Medulla oblongata (tissue), 1 donor: ENCODE data around the gene RPRD1A.
"Not testable (repeated sequence)": the region's sequence is repeated elsewhere in the genome, so short reads cannot be mapped to it uniquely, and the experiment has no call there.

Source experiments
- DNase-seq: peaks from one replicate; pipeline ENCODE4 v3.0.0-alpha.2; 2015; ENCODE audit errors: extremely low spot score

Gene RPRD1A, protein sequence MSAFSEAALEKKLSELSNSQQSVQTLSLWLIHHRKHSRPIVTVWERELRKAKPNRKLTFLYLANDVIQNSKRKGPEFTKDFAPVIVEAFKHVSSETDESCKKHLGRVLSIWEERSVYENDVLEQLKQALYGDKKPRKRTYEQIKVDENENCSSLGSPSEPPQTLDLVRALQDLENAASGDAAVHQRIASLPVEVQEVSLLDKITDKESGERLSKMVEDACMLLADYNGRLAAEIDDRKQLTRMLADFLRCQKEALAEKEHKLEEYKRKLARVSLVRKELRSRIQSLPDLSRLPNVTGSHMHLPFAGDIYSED

DNA sequence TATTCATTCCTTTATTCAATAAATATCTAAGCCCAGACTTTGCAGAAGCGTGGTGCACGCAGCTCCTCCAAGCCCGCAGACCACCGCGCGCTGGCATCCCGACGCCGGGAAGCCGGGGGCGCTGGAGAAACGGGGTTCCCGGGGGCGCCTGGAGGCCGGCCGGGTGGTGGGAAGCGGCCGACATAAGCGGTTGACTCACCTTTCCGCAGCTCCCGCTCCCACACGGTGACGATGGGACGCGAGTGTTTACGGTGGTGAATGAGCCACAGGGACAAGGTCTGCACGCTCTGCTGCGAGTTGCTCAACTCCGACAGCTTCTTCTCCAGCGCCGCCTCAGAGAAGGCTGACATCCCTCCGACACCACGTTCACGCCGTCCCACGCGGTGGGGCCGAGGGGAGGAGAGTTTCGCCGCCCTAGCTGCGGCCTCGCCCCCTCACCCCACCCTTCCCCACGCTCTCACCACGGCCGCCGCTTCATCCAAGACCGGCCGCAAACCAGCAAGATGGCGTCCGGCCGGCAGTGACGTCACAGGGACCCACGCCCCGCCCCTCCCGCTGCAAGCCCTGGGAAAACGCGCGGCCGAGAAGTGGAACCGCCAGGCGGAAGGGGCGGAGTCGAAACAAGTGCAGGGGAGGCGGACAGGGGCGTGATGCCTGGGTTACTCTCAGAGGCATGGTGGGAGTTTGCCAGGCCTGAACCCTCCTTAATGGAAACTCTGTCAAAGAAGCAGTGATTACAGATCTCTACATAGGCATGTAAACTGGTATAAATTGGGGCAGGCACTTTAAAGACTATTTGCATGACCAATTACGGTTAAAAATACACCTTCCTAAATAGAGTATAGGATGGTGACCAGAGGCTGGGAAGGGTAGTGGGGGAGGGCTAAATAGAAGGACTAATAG lies at the start of gene RPRD1A:
RPRD1A (minus strand) TSS at position 505 of the 903 bp plus-strand sequence; CDS start at position 350, 155 bp downstream.
- DNase-seq, result peak; percentile 95

DNA sequence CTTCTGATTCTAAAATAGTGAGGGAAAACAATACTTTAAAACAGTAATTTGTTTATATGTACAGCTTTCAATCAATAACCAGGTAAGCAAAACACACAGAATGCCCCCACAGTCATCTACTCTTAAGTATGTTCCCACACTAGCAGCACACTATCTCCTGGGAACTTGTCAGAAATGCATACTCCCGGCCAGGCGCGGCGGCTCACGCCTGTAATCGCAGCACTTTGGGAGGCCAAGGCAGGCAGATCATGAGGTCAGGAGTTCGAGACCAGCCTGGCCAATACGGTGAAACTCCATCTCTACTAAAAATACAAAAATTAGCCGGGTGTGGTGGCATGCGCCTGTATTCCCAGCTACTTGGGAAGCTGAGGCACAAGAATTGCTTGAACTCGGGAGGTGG lies 49.4 kb upstream of the RPRD1A start:
- not testable (repeated sequence) for DNase-seq

DNA sequence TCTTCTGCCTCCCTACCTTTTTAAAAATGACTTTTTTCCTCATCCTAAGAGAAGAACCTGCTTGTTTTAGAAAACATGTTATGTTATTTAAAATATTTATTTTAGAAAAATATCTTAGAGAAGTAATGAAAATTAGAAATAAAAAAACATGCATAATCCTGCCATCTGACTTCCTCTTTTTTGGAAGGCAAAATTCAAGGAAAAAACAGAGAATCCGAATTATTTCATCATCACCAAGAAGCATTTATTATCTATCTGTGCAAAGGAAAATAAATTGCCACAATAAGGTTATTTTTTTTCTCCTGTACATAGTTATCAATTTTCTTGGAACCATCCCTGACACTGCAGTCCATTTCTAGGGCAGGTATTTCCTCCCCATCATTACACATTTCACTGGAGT lies 47.4 kb upstream of the RPRD1A start:
- no peak for DNase-seq

DNA sequence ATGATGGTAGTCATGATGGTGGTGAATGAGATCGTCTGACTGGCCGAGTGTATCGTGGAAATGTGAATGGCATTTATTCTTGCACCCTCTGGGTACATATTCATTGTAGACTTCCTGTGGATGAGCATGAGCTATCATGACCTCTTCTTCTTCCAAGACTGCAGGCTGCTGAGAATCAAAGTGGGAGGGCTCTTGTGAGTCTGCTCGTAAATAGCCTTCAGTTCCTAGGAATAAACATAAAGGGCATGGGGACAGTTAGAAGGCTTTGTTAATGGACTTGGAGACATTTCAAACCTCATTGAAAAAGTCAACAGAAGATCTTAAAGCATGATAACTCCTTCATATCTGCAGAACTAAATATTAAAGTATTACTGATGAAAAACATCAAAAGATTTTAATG lies 46.9 kb upstream of the RPRD1A start:
- no peak for DNase-seq

DNA sequence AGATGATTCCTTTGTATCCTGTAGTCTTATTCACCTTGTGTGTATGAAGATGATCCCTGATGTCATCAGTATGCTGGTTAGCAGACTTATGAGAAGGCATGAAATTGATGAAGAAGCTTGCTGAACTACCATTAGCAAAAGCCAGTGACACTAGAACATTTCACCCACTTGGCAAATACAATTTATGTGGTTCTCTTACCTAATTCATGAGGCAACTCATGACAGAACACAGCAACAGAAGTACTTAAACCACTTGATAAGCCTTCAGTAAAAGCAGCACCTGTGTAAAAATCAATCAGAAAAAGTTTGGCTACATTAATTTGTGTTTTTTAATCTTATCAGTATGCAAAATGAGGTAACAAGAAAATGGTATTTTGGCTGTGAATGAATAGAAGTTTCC lies 44.9 kb upstream of the RPRD1A start:
- no peak for DNase-seq

DNA sequence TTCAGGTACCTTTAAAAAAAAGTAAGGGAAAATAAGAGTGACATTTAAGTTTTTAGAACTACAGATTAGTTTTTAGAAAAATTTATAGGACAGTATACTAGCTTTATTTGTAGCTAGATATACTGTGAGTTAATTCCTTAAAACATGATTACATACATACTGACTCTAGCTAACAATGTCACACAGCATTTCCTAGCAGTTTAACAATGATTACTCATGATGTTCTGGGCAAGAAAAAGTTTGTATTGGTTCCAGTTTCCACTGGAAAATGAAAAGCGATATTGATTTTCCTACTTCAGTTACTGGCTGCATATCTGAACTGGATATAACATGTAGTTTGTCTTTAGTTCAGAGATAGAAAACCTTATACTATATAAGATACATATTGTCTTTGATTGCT lies 42.4 kb upstream of the RPRD1A start:
- DNase-seq, result no peak

DNA sequence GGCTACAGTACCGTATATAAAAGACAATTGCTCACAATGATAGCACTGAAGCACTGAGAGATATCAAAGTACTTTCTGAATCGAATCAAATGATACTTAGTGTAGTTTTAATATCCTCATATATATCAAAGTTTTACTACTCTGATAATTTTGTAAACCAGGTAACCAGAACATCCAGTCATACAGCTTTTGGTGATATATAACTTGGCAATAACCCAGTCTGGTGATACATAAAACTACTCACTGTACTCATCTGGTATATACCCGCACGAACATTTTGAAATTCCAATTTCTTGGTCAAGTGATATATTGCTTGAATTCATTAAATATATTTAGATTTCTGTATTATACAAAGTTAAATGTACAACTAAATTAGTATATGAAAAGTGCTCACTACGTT lies 41.2 kb upstream of the RPRD1A start:
- no peak for DNase-seq

DNA sequence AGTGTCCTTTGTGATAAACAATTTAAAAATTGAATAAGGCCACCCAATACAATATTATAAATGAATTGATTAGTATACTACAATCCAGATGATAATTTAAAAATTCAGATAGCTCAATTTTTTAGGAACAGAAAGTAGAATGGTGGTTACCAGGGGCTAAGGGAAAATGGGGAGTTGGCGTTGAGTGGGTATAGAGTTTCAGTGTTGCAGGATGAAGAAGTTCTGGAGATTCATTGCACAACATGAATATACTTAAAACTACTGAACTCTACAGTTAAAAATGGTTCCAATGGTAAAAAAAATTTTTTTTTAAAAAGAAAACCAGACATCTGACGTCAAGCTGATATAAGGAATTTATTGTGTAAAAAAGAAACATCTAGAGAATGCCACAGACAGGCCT lies 40.8 kb upstream of the RPRD1A start:
- no peak for DNase-seq

DNA sequence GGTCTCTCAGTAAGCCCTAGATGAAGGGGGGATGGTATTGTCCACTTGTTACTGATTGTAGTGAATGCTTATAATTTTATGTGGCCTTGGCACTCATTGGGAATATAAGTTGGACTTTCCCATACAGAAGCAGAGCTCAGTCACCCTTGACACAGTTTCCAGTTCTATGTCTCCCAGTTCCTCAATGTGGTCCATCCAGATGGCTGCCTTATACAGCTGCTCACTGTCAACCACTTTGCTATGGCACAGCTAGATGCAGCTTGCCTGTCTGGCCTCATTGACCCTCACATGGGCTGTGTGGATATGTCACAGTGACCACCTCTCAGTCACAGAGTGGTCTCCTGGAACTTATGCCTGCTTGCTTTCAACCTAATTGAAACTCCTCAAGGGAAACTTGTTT lies 40.1 kb upstream of the RPRD1A start:
- no peak for DNase-seq

DNA sequence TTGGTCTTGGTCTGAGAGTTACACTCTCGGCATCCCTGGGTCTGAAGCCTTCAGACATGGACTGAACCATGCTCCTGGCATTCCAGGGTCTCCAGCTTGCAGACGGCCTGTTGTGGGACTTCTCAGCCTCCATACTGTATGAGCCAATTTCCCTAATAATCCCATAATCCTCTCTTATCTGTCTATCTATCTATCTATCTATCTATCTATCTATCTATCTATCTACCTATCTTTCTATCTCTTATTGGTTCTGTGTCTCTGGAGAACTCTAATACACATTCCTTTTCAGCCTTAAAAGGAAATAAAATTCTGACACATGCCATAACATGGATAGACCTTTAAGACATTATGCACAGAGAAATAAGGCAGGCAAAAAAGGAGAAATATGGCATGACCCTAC lies 37.4 kb upstream of the RPRD1A start:
- no peak for DNase-seq

DNA sequence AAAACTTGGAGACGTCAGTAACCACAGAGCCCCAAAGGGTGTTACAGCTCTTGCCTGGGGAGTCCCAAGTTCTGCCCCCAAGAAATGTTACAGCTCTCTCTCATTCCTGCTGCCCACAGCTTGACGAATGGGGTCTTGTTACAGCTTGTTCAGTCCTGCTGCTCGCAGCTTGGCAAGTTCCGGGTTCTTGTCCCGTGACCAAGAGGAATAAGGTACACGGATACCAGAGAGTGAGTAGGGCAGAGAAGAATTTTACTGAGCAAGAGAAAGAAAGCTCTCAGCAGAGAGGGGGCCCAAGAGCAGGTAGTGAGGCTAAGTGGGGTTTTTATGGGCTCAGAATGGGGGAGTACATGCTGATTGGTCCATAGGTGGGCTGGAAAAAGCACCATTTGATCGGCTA lies 34.6 kb upstream of the RPRD1A start:
- DNase-seq, result no peak

DNA sequence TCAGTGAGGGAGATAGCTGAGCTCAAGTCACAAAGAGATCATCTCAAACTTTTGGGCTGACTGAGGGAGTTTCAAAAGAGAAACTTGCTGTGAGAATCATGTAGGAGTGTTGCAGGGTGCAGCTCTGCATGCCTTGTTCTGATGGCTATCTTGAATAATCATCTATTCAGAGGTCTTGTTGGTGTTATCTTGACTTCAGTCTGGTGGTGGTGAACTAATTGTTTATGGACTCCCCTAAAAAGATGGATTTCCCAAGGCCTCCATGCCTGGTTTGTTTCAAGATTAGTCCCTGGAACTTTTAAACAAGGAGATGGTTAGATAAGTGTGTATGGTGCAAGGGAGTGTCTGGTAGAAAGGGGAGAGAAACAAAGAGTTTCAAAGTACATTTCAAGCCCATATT lies 32.0 kb upstream of the RPRD1A start:
- DNase-seq, result no peak

DNA sequence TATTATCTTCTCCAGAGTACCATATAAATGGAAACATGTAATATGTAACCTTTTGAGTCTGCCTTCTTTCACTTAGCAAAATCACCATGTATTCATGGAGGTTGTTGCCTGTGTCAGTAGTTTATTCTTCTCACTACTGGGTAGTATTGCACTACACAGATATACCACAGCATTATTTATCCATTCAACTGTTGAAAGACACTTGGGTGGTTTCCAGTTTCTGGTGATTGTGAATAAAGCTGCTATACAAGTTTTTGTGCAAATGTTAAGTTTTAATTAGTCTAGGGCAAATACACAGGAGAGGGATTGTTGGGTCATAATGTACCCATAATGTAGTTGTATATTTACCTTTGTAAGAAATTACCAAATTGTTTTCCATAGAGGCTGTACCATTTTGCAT lies 29.6 kb upstream of the RPRD1A start:
- DNase-seq, result no peak

DNA sequence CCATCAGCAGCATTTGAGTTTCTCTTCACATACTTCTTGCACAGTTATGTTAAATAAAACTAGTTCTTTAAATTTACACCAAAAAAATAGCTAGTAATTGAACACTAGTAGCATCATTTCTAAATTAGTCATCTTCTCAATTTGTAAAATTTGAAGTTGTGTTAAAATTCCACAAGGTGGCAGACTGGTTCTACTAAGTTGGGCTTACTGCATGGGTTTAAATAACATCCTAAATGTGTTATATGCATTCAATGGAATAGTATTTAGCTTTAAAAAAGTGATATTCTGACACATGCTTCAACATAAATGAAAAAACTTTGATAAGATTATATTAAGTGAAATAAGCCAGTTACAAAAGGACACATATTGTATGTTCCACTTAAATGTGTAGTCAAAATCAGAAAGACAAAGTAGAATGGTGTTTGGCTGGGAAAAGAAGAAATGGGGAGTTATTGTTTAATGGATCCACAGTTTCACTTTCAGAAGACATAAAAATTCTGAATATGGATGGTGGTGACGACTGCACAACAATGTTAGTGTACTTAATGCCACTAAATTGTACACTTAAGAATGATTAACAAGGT lies 28.7 kb upstream of the RPRD1A start:
- DNase-seq, result peak; percentile 60

DNA sequence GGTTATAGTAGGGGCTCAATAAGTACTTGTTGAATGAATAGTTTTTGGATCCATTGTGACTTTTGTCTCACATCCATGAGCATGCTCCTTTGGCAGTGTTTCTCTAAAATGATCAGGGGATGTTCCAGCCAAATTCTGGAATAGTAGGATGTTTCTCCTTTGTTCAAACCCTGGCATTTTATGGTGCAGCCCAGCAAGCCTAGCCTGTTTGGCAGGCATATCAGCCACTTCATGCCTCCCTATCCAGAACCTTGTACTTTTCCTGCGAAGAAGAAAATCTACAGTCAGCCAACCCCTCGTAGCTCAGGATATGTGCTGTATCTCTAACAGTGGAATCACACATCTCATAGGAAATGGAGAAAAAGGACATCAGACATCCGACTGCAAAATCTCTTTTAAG lies 27.1 kb upstream of the RPRD1A start:
- no peak for DNase-seq

DNA sequence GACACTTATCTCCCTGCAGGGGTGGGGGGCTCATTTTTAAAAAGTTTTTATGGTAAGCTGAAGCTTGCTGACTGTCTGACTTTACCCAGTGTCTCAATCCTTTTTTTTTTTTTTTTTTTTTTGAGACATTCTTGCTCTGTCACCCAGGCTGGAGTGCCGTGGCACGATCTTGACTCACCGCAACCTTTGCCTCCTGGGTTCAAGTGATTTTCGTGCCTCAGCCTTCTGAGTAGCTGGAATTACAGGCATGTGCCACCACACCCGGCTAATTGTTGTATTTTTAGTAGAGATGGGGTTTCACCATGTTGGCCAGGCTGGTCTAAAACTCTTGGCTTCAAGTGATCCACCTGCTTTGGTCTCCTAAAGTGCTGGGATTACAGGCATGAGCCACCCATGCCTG lies 24.8 kb upstream of the RPRD1A start:
- not testable (repeated sequence) for DNase-seq

DNA sequence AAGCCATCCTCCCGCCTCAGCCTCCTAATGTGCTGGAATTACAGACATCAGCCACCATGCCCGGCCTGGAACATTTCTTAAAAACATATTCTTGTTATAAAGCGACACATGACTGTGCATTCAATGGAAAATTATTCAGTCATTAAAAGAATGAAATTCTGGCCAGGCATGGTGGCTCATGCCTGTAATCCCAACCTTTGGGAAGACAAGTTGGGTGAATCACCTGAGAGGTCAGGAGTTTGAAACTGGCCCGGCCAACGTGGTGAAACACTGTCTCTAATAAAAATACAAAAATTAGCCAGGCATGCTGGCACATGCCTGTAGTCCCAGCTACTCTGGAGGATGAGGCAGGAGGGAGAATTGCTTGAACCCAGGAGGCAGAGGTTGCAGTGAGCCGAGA lies 21.6 kb upstream of the RPRD1A start:
- no peak for DNase-seq

DNA sequence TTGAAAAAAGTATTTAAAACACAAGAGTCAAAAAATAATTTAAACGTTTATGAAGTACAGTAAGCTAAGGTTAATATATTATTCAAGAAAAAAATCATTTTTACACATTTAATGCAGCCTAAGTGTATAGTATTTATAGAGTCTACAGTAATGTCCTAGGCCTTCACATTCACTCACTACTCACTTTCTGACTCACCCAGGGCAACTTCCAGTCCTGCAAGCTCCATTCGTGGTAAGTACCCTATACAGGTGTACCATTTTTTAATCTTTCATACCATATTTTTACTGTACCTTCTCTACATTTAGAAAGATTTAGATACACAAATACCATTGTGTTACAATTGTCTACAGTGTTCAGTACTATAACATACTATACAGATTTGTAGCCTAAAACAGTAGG lies 20.9 kb upstream of the RPRD1A start:
- no peak for DNase-seq

DNA sequence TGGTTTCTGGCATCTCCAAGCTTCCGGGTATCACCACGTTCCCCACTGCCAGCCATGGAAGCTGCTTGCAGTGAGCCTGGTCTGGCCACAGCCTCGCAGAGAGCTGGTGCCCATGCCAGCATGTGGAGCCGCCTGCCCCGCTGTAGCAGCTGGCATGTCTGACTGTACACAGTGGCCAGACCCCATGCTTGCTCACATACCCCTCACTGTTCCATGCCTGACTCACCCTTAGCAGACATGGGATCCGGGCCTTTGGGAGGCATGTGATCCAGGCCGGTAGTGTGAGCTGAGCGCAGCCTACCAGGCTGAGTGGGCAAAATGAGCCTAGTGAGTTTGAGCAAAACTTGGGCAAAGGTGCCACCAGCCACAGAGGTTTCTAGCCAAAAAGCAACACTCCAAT lies 18.8 kb upstream of the RPRD1A start:
- no peak for DNase-seq

DNA sequence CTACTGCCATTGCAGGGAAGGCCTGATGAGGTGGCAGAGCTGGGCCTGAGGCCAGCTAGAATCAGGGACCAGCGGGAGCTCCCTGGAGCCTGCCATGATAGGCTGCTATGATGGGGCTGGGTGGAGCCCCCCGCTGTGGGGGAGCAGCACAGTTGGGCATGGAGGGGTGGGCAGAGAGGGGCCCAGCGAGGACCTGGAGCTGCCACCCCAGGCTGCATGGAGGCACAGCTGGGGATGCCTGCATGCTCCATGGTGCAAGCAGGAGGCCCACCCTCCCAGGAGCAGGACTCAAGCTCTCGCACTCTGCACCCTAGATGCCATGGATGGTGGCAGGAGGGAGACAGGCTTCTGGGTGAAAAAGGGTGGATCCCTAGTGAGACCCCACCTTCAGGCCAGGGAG lies 17.8 kb upstream of the RPRD1A start:
- no peak for DNase-seq

DNA sequence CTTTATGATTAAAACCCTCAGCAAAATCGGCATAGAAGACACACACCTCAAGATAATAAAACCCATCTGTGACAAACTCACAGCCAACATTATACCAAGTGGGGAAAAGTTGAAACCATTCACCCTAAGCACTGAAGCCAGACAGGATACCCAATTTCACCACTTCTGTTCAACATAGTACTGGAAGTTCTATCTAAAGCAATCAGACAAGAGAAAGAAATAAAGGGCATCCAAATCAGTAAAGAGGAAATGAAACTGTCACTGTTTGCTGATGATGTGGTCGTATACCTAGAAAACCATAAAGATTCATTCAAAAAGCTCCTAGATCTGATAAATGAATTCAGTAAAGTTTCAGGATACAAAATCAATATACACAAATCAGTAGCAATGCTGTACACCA lies 16.4 kb upstream of the RPRD1A start:
- no peak for DNase-seq

DNA sequence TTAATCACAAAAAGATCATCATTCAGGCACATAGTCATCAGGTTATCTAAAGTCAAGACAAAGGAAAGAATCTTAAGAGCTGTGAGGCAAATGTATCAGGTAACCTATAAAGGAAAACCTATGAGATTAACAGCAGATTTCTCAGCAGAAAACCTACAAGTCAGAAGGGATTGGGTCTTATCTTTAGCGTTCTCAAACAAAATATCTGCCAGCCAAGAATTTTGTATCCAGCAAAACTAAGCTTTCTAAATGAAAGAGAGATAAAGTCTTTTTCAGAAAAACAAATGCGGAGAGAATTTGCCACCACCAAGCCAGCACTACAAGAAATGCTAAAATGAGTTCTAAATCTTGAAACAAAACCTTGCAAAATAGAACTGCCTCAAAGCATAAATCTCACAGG lies 13.8 kb upstream of the RPRD1A start:
- not testable (repeated sequence) for DNase-seq
